GM12878 (cell line): ENCODE data around the gene ITGA8.

Source experiments
- CTCF ChIP-seq, 3 experiments: IDR thresholded peaks in 2 of 3; conservative IDR thresholded peaks in 1 of 3; 2 replicates each; pipeline ENCODE4 v1.5.1; 2011; ENCODE audit warnings: low read depth in 3 of 3, low read length in 3 of 3, mild to moderate bottlenecking in 3 of 3, control low read depth in 2 of 3, moderate library complexity in 2 of 3, inconsistent platforms in 1 of 3, mixed read lengths in 1 of 3; ENCODE audit not compliant: control insufficient read depth in 2 of 3, insufficient read depth in 1 of 3; ENCODE audit errors: extremely low read depth in 1 of 3
- POLR2AphosphoS5 ChIP-seq: IDR thresholded peaks from 2 replicates; pipeline ENCODE4 v1.6.1; 2011; ENCODE audit warnings: mild to moderate bottlenecking, low read length, inconsistent platforms
- SMARCA5 ChIP-seq: fragments of 450-650 bp; IDR thresholded peaks from 2 replicates; pipeline ENCODE4 v1.6.1; 2017; ENCODE audit warnings: mild to moderate bottlenecking
- SMC3 ChIP-seq: IDR thresholded peaks from 2 replicates; pipeline ENCODE4 v1.6.1; 2011; ENCODE audit warnings: low read length, improper control_type of control experiment, borderline replicate concordance
- SPI1 ChIP-seq: IDR thresholded peaks from 2 replicates; pipeline ENCODE4 v1.6.1; 2011; ENCODE audit warnings: low read depth, mild to moderate bottlenecking, low read length, moderate library complexity, borderline replicate concordance; ENCODE audit not compliant: insufficient read depth
- TAF1 ChIP-seq: IDR thresholded peaks from 2 replicates; pipeline ENCODE4 v1.6.1; 2011; ENCODE audit warnings: mild to moderate bottlenecking, low read depth, low read length, borderline replicate concordance
- YY1 ChIP-seq: IDR thresholded peaks from 2 replicates; pipeline ENCODE4 v1.6.1; 2011; ENCODE audit warnings: low read depth, mild to moderate bottlenecking, low read length
- TF ChIP-seq, protein P1 (sequence below): fragments of 450-650 bp; IDR thresholded peaks from 2 replicates; pipeline ENCODE4 v1.6.1; 2016; ENCODE audit warnings: mild to moderate bottlenecking, moderate library complexity, borderline replicate concordance

DNA sequence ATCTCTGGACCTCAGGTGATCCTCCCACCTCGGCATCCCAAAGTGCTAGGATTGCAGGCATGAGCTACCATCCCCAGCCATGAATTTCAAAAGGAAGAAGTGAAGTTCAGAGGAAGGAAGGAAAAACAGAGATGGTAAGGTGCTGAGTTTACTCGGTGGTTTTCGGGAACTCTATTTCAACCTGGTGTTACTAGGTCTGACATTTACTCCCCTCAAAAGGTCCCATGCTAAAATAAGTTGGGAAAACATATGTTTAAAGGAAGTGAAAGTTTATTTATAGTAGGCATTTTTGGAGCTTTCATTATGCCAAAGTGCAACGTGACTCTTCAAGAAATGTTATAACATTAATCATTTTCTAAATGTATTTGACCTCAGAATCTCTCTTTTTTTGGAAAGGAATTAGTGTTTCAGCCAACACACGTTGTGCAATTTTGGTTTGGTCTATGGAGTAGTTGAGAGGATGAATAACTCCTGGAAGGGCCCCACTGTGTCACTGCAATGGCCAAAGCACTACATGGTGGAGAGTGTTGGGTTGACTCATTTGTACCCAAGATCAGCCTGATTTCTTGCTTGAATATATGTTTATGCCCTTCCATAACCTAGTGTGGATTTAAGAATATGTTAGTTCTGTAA is 233.9 kb downstream of the ITGA8 start:
- TF ChIP-seq POLR2AphosphoS5 (no peak), SMC3 (no peak), SPI1 (no peak), YY1 (no peak), CTCF (IDR thresholded peaks at IDR 0.05 in 2 of 3, conservative IDR thresholded peaks at IDR 0.05 in 1 of 3; ENCODE audit: control insufficient read depth in 2 of 3, extremely low read depth in 1 of 3, insufficient read depth in 1 of 3, low read depth in 3 of 3, low read length in 3 of 3) (no peak), SMARCA5 (no peak), TAF1 (no peak)
- TF ChIP-seq, protein P1, sequence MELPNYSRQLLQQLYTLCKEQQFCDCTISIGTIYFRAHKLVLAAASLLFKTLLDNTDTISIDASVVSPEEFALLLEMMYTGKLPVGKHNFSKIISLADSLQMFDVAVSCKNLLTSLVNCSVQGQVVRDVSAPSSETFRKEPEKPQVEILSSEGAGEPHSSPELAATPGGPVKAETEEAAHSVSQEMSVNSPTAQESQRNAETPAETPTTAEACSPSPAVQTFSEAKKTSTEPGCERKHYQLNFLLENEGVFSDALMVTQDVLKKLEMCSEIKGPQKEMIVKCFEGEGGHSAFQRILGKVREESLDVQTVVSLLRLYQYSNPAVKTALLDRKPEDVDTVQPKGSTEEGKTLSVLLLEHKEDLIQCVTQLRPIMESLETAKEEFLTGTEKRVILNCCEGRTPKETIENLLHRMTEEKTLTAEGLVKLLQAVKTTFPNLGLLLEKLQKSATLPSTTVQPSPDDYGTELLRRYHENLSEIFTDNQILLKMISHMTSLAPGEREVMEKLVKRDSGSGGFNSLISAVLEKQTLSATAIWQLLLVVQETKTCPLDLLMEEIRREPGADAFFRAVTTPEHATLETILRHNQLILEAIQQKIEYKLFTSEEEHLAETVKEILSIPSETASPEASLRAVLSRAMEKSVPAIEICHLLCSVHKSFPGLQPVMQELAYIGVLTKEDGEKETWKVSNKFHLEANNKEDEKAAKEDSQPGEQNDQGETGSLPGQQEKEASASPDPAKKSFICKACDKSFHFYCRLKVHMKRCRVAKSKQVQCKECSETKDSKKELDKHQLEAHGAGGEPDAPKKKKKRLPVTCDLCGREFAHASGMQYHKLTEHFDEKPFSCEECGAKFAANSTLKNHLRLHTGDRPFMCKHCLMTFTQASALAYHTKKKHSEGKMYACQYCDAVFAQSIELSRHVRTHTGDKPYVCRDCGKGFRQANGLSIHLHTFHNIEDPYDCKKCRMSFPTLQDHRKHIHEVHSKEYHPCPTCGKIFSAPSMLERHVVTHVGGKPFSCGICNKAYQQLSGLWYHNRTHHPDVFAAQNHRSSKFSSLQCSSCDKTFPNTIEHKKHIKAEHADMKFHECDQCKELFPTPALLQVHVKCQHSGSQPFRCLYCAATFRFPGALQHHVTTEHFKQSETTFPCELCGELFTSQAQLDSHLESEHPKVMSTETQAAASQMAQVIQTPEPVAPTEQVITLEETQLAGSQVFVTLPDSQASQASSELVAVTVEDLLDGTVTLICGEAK = no peak
